ENCODE results near the gene SLC38A3. TPM values are rescaled to one million over a fixed set of nuclear protein-coding genes. Genes with fewer than 3 reads are reported as not detected.

Gene SLC38A3
- total RNA-seq, 2 experiments from 2014 or later, result 0.22 TPM; not detected in 1

GRCh38 chr3:50231581-50231980 lies 26.5 kb downstream of the SLC38A3 start:
- ChIA-PET POLR2A (interaction anchor here (0.6 to 1.9 kb wide), 4 partner anchors 12 to 513 kb away, joined by 3 to 6 read pairs (median 4); partner anchors contain the start of gene LSMEM2), CTCF (interaction anchor here (1.4 to 14.8 kb wide), 6 partner anchors 12 to 43 kb away, joined by 4 to 239 read pairs (median 51); partner anchors contain the start of gene GNAT1)
- intact Hi-C loops (cut with micrococcal nuclease), result no loop called here
- Mint-ChIP-seq H3K27ac (no peak overlapping the region), H3K36me3 (ENCODE audit: low read depth) (no peaks in the 10 kb centered on the region), H3K4me3 (no peak overlapping the region), H3K4me1 (ENCODE audit: low read depth) (peaks cover 19% of the 10 kb centered on the region), H3K27me3 (no peaks in the 10 kb centered on the region), H3K9me3 (no peaks in the 10 kb centered on the region)
- no peak for TF ChIP-seq CTCF (IDR thresholded peaks at IDR 0.05)
- ATAC-seq (no peak), DNase-seq (no peak)

GRCh38 chr3:50232303-50232702 lies 27.2 kb downstream of the SLC38A3 start:
- Mint-ChIP-seq H3K27me3 (no peaks in the 10 kb centered on the region), H3K27ac (no peak overlapping the region), H3K9me3 (no peaks in the 10 kb centered on the region), H3K4me1 (ENCODE audit: low read depth) (peaks cover 15% of the 10 kb centered on the region), H3K36me3 (ENCODE audit: low read depth) (peaks cover 5% of the 10 kb centered on the region), H3K4me3 (no peak overlapping the region)
- ChIA-PET CTCF (interaction anchor here (0.9 to 14.8 kb wide), 3 partner anchors 11 to 39 kb away, joined by 3 to 239 read pairs (median 204); partner anchors contain the start of gene GNAT1), POLR2A (no interaction called here)
- ATAC-seq, result no peak
- intact Hi-C loops (cut with micrococcal nuclease), result no loop called here
- TF ChIP-seq CTCF (IDR thresholded peaks at IDR 0.05), result no peak
- DNase-seq, result no peak

GRCh38 chr3:50233176-50233575 lies 28.1 kb downstream of the SLC38A3 start:
- Mint-ChIP-seq H3K27me3 (no peaks in the 10 kb centered on the region), H3K36me3 (ENCODE audit: low read depth) (peaks cover 12% of the 10 kb centered on the region), H3K4me3 (no peak overlapping the region), H3K9me3 (no peaks in the 10 kb centered on the region), H3K27ac (no peak overlapping the region), H3K4me1 (ENCODE audit: low read depth) (peaks cover 13% of the 10 kb centered on the region)
- CTCF ChIA-PET, result interaction anchor here (0.9 to 14.8 kb wide), 5 partner anchors 10 to 42 kb away, joined by 3 to 239 read pairs (median 3); partner anchors contain the start of gene GNAT1
- intact Hi-C loops (cut with micrococcal nuclease), result no loop called here
- ATAC-seq, result no peak
- TF ChIP-seq CTCF (IDR thresholded peaks at IDR 0.05), result no peak
- POLR2A ChIA-PET, result interaction anchor here (0.7 to 1.3 kb wide), 3 partner anchors 13 to 310 kb away, joined by 3 to 4 read pairs (median 3); no protein-coding TSS in a partner anchor
- no peak for DNase-seq

GRCh38 chr3:50235716-50236483 lies 30.8 kb downstream of the SLC38A3 start, which contains the start of gene GNAI2:
GNAI2 (plus strand) TSS chr3:50236204; CDS start chr3:50236336, 132 bp downstream.
- Mint-ChIP-seq H3K9me3 (no peaks in the 10 kb centered on the region), H3K27me3 (no peaks in the 10 kb centered on the region), H3K36me3 (ENCODE audit: low read depth) (peaks cover 18% of the 10 kb centered on the region), H3K4me1 (ENCODE audit: low read depth) (peaks cover 31% of the 10 kb centered on the region), H3K27ac (peak within 1 kb of the TSS; percentile 95), H3K4me3 (peak within 1 kb of the TSS; percentile 91)
- no peak for TF ChIP-seq CTCF (IDR thresholded peaks at IDR 0.05)
- CTCF ChIA-PET, result interaction anchor here (0.6 to 14.8 kb wide), 15 partner anchors 8 to 142 kb away, joined by 3 to 239 read pairs (median 4); partner anchors contain the start of gene IFRD2
- peak; percentile 99 for DNase-seq
- intact Hi-C loops (cut with micrococcal nuclease), result no loop called here
- POLR2A ChIA-PET, result interaction anchor here (1.2 to 4.2 kb wide), 7 partner anchors 9 to 100 kb away, joined by 3 to 29 read pairs (median 3); partner anchors contain the start of genes HYAL3 and NAA80
- ATAC-seq, result peak; percentile 91

All from activated CD8-positive, alpha-beta T cell treated with anti-CD3 and anti-CD28 coated beads for 36 hours (primary cell).